ENCODE data around the gene AKAP13.
"Not testable (repeated sequence)": the region's sequence is repeated elsewhere in the genome, so short reads cannot be mapped to it uniquely, and the experiment has no call there.

AKAP13 gene

GRCh38 chr15:85484923-85485322, 104.5 kb downstream of the AKAP13 start:
- DNase-seq = not testable (repeated sequence)

GRCh38 chr15:85485956-85486567, 105.7 kb downstream of the AKAP13 start:
- DNase-seq = peak; percentile 61 to 74

DNA sequence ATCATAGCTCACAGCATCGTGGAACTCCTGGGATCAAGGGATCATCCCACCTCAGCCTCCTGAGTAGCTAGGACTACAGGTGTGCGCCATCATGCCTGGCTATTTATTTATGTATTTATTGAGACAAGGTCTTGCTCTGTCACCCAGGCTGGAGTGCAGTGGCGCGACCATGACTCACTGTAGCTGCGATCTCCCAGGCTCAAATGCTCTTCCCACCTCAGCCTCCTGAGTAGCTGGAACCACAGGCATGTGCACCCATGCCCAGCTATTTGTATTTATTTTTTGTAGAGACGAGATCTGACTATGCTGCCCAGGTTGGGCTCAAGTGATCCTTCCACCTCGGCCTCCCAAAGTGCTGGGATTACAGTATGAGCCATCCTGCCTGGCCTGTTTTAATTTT, 107.4 kb downstream of the AKAP13 start:
- DNase-seq = not testable (repeated sequence)

DNA sequence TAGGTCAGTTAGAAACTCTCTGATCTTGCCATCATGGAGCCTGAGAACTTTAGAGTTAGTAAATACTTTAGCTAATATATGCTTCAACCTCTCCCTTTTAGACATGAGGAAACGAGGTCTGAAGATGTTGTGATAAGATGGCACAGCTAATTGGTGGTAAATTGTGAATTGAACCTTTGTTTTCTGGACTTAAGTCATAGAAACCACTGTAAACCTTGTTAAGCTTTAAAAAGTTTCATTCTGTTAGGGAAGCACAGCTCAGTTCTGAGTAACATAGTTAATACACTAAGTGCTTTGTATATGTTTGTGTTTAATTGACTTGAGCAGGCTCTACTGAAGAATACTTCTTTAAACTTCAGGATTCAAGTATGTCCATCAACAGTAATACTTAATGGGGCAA, 108.6 kb downstream of the AKAP13 start:
- DNase-seq = no peak

DNA sequence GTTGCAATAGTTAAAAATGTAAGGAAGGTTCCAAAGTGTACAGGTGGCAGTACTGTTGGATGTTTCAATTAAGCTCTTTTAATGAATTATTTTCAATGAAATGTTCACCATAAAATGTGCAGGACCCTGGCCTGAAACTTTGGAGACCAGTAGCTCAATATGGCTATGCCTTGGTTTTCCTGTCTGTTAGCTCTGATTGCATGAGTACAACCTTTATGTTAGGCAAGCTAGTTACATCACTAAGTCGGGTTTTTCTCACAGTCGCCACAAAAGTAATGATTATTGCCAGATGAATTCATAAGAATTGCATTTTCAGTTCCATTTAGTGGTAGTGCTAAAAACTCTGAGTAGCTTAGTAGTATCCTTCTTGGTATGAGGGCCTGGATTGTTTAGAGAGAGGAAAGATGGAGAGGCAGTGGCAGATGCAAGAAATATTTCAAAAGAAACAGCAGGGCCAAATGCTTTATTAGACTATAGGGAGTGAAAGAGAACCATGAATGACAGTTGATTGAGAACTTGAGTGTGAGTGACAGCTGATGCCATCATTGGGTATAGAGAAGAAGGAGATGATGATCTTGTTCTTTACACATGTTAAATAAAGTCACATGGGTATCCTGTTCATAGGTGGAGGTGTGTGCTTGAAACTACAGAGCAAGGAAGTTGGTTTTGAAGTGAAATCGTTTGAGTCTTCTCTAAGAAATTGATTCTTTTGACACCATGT, 109.5 kb downstream of the AKAP13 start:
- no peak for DNase-seq

DNA sequence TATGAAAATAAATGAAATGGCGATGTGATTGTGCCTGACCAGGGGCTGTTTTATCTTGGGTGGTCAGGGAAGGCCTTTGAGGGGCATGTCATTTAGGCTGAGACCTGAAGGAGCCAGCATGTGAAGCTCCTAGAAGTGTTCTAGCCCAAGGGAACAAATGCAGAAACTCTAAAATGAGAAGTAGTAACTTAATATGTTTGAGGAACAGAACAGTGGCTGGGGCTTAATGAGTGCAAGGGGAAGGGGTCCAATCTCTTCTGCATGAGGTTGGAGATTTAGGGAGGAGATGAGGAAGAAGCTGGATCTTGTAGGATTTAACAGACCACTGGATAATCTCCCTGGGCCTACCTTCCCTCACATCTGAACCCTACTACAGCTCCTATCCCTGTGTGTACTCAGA, 110.5 kb downstream of the AKAP13 start:
- no peak for DNase-seq

GRCh38 chr15:85491691-85492090, 111.3 kb downstream of the AKAP13 start:
- no peak for DNase-seq

GRCh38 chr15:85492406-85492805, 112.0 kb downstream of the AKAP13 start:
- DNase-seq = no peak

- no peak for DNase-seq
Measured at GRCh38 chr15:85493260-85493659, 112.9 kb downstream of the AKAP13 start.

DNA sequence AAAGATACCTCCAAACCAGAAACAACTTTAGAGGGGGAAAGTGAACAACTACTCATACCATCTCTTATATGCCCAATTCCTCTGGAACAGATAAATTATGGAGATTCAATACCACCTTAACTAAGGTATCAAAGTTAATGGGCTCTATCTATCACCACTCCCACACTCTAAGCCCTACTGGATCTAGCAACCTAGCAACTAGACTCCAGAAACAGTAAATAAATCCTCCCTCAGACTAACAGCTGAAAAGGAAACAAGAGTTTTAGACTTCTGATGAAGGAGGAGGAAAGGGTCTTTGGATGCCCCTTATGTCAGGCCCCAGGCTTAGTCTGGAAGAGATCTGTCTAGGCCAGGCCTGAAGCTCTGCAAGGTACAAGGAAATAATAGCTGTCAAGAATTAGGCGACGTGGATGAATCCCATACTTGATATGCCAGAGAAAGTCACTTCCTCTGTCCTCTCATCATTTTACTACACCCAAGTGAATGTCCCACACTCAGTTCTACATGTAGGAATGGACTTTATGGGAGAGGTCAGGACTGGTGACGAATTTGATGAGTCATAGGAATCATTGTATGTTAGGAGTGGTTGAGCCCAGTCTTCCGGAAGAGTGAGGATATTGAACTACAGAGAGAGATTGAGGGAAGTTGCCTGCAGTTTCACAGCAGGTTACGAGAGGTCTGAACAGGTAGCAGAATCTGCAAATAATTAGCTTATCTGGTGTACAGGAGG, 113.8 kb downstream of the AKAP13 start:
- DNase-seq = no peak

- DNase-seq = no peak
Measured at GRCh38 chr15:85495096-85495495, 114.7 kb downstream of the AKAP13 start.

DNA sequence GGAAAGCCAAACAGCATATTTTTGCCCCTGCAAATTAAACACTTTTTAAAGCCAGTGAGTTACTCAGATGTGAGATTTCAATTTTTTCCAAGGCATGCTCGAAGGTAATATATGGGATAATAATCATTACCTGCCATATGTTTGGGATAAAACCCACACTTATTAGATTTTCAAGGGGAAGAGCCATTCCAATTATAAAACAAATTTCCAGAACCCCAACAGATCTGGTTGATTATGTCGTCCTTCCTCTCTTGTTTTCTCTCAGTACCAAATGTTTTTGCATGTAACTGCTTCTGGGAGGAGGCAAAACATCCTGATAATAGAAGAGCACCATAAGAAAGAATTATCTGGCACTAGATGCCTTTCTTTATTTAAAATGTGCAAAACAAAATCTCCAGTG, 115.1 kb downstream of the AKAP13 start:
- no peak for DNase-seq

DNA sequence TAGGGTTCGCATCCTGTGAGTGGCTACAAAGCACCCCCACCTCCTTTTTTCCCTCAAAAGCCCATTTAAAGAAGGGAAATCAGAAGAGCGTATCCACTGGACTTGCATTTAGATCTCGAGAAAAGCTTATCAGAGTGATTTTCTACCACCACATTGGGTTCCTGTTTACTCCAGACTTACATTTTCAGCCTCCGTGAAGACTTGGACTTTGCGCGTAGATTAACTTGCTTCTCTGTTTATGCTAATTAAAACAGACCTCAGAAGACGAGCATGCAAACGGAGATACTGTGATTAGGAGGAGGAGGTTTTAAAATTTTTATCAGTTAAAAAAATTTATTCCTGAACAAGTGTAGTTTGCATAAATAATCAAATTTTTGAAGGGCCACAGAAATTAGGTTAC, 115.7 kb downstream of the AKAP13 start:
- no peak for DNase-seq

DNA sequence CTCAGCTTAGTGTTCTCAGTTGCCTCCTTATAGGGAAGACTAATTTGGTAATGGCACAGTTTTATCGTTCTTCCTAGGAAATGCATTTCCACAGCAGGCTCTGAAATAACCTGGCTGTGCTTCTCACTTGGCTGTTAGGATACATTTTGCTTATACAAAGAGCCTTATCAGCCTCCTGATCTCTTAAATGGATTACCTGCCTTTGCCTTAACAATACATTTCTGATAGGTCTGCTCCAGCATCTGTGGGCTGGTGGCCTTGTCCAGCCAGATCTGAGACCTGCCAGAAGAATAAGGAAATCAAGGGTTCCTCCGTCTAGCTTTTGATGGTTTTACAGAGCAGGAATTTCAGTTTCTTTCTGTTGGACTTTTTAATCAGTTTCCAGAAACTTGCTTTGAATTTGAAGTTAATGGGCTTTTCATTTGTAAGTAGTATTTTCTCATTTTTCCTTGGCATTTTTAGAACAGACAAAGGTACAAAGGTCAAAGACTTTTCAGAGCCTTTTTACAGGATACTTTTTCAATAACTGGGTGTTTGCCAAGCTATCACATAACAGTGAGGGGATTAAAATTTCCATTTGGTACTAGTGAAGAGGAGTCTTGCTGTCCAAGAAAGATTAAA, 116.3 kb downstream of the AKAP13 start:
- DNase-seq = no peak

DNA sequence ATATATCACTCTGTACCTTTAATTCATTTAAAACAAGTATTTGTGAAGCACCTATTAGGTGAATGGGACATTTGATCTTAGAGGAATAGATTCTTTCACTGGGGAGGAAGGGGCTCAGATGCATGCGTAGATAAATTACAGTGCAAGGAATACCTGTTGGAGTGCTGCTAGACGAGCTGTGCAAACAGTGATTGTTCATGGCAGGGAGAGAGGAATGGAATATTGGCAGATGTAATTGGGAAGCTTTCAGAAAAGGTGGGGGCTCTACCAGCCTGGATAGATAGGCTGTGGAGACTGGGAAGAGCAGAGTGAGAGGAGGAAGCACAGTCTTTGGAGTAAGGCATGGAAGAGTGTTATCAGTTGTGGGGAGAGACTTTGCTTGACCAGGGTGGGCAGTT, 116.8 kb downstream of the AKAP13 start:
- DNase-seq = peak in 1 of 2 experiments; percentile 9

DNA sequence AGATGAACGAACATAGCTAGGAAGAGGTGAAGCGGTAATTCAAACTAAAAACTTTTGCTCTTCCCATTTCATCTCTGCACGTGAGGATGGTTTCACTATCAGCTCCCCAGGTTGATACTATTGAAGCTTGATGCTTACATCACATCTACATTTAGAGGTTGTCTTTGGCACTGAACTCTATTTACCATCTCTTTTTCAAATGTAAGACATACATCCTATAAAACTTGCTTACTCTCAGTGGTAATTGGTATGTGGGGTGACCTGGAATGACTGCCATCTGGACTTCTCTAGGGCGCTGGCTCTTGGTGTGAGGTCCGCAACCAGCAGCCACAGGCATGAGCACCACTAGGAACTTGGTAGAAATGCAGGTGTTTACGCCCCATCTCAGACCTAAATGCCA, 118.1 kb downstream of the AKAP13 start:
- no peak for DNase-seq

GRCh38 chr15:85499371-85499887, 119.0 kb downstream of the AKAP13 start:
- no peak for DNase-seq

- no peak for DNase-seq
Measured at GRCh38 chr15:85500060-85500708, 119.8 kb downstream of the AKAP13 start.

DNA sequence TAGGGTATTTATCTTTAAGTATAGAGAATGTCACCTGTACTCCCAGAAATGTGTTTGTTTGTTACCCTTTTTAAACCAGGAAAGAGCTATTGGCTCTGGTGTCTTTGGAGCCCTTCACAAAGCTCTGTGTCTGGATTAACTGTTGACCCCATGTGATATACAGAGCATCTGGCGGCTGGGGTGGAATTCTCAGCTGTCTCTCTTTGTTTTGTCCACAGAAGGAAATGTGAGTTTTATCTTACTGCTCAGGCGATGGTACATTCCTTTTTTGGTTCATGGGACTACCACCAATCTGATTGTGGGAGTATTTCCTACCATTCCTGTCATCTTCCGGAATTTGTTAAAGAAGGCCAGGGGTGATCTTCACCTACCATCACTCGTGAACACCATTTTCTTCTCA, 120.3 kb downstream of the AKAP13 start:
- DNase-seq = no peak

DNA sequence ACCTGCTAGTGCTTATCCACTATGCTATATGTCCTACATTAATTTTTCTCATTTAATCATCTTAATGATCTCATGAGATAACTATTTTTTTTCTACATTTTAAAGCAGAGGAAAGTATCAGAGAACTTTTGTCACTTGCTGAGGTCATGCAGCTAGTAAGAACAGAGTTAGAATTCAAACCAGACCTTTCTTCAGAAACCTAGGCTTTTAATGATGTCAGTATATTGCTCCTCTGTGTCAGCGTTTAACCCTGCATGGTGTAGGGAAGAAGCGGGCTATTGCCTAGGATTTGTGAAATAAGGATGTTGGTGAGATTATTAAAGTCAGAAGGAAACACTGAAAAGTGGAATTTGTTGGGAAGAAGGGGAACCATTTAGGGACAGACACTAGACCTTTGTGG, 121.2 kb downstream of the AKAP13 start:
- DNase-seq = no peak

- no peak for DNase-seq
Measured at GRCh38 chr15:85503151-85503799, 122.9 kb downstream of the AKAP13 start.
